Mammary epithelial cell (primary cell): ENCODE results near the gene TMPRSS5.

Experiments
- CTCF ChIP-seq, 2 donors: IDR thresholded peaks in 1 of 2; conservative IDR thresholded peaks in 1 of 2; 2 replicates each; pipeline ENCODE4 v1.5.1; 2011 to 2012; ENCODE audit warnings: inconsistent platforms in 2 of 2, low read length in 2 of 2, mild to moderate bottlenecking in 2 of 2, control low read depth in 1 of 2, low read depth in 1 of 2; ENCODE audit not compliant: insufficient read depth in 1 of 2; ENCODE audit errors: extremely low read depth in 1 of 2
- EZH2 ChIP-seq: IDR thresholded peaks from 2 replicates; pipeline ENCODE4 v1.6.1; 2012; ENCODE audit warnings: low read length, inconsistent platforms, borderline replicate concordance

- TF ChIP-seq CTCF (conservative IDR thresholded peaks at IDR 0.05 in 1 of 2, IDR thresholded peaks at IDR 0.05 in 1 of 2; ENCODE audit: extremely low read depth in 1 of 2, insufficient read depth in 1 of 2, low read depth in 1 of 2, low read length in 2 of 2): no peak
- no peak for TF ChIP-seq EZH2
Measured at GRCh38 chr11:113752932-113753331, 46.8 kb upstream of the TMPRSS5 start.
